ENCODE results near the gene HAT1.

DNA sequence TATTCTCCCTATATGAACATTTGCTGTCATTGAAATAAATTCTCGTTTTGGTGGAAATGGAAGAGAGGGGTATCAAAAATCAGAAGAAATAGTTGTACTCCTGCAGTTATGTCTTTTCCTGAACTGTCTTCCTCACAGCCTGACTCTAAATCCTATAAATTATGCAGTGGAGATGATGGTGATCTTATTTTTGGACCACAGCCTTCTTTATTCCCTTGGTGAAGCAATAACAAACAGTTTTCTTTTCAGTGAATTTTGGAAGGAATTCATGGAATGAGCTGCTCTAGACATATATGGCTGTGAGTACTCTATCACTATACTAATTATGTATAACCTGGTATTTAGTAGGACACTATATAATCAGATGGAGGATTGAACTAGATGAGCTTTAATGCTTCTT lies 26.5 kb upstream of the HAT1 start:
- TF ChIP-seq, protein P1, sequence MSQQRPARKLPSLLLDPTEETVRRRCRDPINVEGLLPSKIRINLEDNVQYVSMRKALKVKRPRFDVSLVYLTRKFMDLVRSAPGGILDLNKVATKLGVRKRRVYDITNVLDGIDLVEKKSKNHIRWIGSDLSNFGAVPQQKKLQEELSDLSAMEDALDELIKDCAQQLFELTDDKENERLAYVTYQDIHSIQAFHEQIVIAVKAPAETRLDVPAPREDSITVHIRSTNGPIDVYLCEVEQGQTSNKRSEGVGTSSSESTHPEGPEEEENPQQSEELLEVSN (IDR thresholded peaks at IDR 0.05; ENCODE audit: borderline replicate concordance, low read depth): no peak
- no peak for TF ChIP-seq POLR2A (IDR thresholded peaks at IDR 0.05; ENCODE audit: low read length)
- TF ChIP-seq FOSL2 (IDR thresholded peaks at IDR 0.05): no peak
- no peak for TF ChIP-seq FOSL2 (CRISPR knock-in tag; IDR thresholded peaks at IDR 0.05)
- TF ChIP-seq, protein P2, sequence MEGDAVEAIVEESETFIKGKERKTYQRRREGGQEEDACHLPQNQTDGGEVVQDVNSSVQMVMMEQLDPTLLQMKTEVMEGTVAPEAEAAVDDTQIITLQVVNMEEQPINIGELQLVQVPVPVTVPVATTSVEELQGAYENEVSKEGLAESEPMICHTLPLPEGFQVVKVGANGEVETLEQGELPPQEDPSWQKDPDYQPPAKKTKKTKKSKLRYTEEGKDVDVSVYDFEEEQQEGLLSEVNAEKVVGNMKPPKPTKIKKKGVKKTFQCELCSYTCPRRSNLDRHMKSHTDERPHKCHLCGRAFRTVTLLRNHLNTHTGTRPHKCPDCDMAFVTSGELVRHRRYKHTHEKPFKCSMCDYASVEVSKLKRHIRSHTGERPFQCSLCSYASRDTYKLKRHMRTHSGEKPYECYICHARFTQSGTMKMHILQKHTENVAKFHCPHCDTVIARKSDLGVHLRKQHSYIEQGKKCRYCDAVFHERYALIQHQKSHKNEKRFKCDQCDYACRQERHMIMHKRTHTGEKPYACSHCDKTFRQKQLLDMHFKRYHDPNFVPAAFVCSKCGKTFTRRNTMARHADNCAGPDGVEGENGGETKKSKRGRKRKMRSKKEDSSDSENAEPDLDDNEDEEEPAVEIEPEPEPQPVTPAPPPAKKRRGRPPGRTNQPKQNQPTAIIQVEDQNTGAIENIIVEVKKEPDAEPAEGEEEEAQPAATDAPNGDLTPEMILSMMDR (IDR thresholded peaks at IDR 0.05): no peak
- TF ChIP-seq EP300 (IDR thresholded peaks at IDR 0.05): no peak
- TF ChIP-seq, protein P3, sequence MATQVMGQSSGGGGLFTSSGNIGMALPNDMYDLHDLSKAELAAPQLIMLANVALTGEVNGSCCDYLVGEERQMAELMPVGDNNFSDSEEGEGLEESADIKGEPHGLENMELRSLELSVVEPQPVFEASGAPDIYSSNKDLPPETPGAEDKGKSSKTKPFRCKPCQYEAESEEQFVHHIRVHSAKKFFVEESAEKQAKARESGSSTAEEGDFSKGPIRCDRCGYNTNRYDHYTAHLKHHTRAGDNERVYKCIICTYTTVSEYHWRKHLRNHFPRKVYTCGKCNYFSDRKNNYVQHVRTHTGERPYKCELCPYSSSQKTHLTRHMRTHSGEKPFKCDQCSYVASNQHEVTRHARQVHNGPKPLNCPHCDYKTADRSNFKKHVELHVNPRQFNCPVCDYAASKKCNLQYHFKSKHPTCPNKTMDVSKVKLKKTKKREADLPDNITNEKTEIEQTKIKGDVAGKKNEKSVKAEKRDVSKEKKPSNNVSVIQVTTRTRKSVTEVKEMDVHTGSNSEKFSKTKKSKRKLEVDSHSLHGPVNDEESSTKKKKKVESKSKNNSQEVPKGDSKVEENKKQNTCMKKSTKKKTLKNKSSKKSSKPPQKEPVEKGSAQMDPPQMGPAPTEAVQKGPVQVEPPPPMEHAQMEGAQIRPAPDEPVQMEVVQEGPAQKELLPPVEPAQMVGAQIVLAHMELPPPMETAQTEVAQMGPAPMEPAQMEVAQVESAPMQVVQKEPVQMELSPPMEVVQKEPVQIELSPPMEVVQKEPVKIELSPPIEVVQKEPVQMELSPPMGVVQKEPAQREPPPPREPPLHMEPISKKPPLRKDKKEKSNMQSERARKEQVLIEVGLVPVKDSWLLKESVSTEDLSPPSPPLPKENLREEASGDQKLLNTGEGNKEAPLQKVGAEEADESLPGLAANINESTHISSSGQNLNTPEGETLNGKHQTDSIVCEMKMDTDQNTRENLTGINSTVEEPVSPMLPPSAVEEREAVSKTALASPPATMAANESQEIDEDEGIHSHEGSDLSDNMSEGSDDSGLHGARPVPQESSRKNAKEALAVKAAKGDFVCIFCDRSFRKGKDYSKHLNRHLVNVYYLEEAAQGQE (IDR thresholded peaks at IDR 0.05): no peak
- no peak for TF ChIP-seq JUN (IDR thresholded peaks at IDR 0.05)
- TF ChIP-seq CHD2 (IDR thresholded peaks at IDR 0.05; ENCODE audit: low read length, partially characterized antibody): no peak

Measured in A549 (cell line).